GM11168 (cell line): Measurements from ENCODE around the gene FMR1.

ENCODE experiments used
- in situ Hi-C: fragments of 300-500 bp; cut with MboI; formaldehyde crosslinking; loops from one replicate; pipeline ENCODE4 v1.12.0; 2022; ENCODE audit warnings: low sequenced_read_pairs; ENCODE audit not compliant: unreplicated experiment

FMR1 gene

GRCh38 chrX:147911192-147912022, at the start of gene FMR1:
FMR1 (plus strand) TSS chrX:147911919; CDS start chrX:147912180, 261 bp downstream.
- in situ Hi-C loops: no loop called here

GRCh38 chrX:147875866-147876596, 35.7 kb upstream of the FMR1 start:
- in situ Hi-C loops: no loop called here

GRCh38 chrX:147876849-147877646, 34.7 kb upstream of the FMR1 start:
- in situ Hi-C loops: no loop called here

GRCh38 chrX:147877726-147878125, 34.0 kb upstream of the FMR1 start:
- in situ Hi-C loops: no loop called here

GRCh38 chrX:147884958-147885357, 26.8 kb upstream of the FMR1 start:
- in situ Hi-C loops: no loop called here

- in situ Hi-C loops: no loop called here
Observed at GRCh38 chrX:147890756-147891155, 21.0 kb upstream of the FMR1 start.

- in situ Hi-C loops: no loop called here
Observed at GRCh38 chrX:147891896-147892295, 19.8 kb upstream of the FMR1 start.

- in situ Hi-C loops: no loop called here
Observed at GRCh38 chrX:147893741-147894140, 18.0 kb upstream of the FMR1 start.

GRCh38 chrX:147894366-147894963, 17.3 kb upstream of the FMR1 start:
- in situ Hi-C loops: no loop called here

GRCh38 chrX:147897117-147897516, 14.6 kb upstream of the FMR1 start:
- in situ Hi-C loops: no loop called here

GRCh38 chrX:147898951-147899350, 12.8 kb upstream of the FMR1 start:
- in situ Hi-C loops: no loop called here

GRCh38 chrX:147899379-147900114, 12.2 kb upstream of the FMR1 start:
- in situ Hi-C loops: no loop called here

GRCh38 chrX:147900349-147900748, 11.4 kb upstream of the FMR1 start:
- in situ Hi-C loops: no loop called here

- in situ Hi-C loops: no loop called here
Observed at GRCh38 chrX:147901461-147902126, 10.1 kb upstream of the FMR1 start.

- in situ Hi-C loops: no loop called here
Observed at GRCh38 chrX:147902270-147902669, 9.4 kb upstream of the FMR1 start.

- in situ Hi-C loops: no loop called here
Observed at GRCh38 chrX:147908106-147908505, 3.6 kb upstream of the FMR1 start.

GRCh38 chrX:147910607-147911006, 1.1 kb upstream of the FMR1 start:
- in situ Hi-C loops: no loop called here

- in situ Hi-C loops: no loop called here
Observed at GRCh38 chrX:147912093-147912801, 528 bp downstream of the FMR1 start.

- in situ Hi-C loops: no loop called here
Observed at GRCh38 chrX:147913570-147913969, 1.9 kb downstream of the FMR1 start.
